ENCODE data around the gene GPRC5D. TPM values are rescaled to one million over a fixed set of nuclear protein-coding genes. Genes with fewer than 3 reads are reported as not detected.

The GPRC5D gene
- total RNA-seq, 1 donor from 2014 or later = 0.17 TPM

DNA sequence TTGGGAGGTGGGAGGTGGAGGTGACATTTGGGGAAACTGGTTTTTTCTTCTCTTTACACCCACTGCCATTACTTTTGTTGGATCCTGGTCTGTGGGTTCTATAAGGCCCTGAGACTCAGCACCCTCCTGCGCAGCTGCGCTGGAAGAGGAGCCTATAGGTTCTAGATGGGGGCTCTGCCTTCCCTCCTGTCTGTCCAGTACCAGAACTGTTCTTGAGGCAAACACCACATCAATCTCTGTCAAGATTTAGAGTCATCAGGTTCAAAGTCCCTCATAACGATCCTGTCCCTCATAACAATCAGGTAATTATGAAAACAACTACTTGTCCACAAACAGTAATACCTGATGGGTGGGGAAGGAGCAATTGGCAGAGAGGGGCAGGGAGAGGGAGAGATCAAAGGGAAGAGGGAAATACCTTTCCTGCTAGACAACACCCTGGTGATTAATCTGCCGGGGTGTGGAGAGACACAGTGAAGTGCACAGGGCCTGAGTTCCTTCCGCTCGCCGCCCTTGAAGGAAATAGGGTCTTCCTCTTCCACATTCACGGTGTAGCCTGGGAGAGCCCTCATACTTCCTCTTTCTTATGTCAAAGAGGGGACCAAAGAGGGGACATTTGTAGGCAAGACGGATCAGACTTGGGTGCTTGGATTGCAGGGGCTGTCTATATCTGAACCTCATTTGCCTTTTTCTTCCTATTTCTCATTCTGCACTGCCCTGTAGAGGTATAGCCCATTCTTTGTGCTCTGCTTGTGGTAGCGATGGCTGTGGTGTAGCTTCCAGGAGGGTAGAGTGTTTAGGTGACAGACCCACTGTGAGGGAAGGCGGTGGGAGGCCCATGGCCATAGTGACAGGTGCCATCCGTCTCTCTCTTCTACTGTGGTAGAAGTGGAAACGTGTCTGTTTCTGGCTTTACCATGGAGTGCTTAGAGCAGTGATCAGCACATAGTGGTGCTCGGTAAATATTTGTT is 48.0 kb downstream of the GPRC5D start:
- DNase-seq = peak; percentile 21

- peak; percentile 41 for DNase-seq
These were observed 49.9 kb downstream of the GPRC5D start for GRCh38 chr12:12902036-12902435.

DNA sequence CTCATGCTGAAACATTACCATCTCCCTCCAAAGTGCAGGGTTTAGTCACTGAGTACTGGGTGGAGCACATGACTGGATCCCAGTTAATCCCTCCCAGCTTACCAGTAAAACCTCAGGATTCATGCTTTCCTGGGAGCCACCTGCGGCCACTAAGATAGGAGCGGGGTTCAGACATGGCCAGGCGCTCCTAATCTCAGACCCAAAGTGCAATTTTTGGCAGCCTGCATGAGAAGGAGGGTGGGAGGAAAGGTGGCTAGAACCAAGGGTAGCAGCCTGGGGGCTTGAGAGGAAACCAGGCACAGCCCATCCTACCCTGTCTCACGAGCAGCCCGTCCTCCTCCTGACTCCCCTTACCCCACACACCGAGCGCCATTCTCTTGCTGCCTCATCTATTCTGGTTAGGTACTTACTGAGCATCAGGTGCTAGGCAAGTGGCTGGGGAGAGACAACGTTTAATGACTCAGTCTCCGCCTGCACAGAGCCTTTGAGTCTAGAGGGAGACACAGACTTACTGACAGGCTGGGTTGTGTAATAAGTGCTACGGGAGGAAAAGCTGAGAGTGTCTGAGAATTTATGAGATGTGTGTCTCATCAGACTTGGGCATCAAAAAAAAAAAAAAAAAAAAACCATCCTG is 50.7 kb downstream of the GPRC5D start:
- DNase-seq = peak; percentile 75

DNA sequence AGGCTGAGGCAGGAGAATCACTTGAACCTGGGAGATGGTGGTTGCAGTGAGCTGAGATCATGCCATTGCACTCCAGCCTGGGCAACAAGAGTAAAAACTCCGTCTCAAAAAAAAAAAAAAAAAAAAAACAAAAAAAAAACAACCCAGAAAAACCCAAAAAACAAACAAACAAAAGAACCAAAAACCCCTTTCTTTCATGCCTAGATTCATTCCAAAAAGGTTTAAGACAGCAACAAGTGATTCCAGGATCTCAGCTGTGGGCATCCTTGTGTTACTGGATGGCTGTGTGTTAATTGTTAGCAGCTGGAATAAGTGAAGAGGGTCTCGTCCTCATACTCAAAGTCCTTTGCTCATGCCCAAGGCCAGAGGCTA is 51.2 kb downstream of the GPRC5D start:
- DNase-seq = no peak

DNA sequence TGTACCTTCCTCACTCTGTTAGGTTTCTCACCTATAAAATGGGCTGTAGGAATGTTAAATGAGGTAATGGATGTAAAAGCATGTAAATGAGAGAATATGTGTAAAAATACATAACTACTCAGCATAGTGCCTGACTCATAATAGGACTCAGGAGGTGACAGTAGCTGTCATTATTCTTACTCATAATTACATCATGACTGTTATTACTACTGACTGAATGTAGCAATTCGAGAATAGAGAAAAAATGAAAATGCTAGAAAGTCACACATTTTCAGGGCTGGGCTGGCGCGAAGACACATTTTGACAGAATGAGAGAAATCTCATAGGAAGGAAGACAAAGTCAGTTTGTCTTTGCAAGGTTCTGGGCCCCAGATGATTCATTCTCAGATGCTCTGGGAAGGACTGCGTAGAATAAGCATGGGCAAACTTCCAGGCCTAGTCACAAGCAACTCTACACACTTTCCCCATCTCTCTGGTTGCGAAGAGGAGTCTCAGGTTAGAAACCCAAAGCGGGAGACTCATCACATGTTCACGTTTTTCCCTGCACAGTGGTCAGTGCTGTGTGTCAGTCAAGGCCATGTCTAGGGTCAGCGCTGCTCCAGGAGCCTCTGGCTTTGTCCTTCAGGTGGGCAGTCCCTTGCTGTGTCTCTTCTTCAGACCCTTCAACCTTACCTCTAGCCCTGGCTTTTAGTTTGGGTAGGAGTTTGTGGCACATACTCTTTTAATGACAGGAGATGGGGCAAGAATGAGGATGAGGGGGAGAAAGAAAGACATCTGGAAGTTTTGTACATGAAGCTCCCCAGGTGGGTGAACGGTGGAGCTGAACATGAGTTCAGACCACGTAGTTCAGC is 52.2 kb downstream of the GPRC5D start:
- DNase-seq = peak; percentile 81

DNA sequence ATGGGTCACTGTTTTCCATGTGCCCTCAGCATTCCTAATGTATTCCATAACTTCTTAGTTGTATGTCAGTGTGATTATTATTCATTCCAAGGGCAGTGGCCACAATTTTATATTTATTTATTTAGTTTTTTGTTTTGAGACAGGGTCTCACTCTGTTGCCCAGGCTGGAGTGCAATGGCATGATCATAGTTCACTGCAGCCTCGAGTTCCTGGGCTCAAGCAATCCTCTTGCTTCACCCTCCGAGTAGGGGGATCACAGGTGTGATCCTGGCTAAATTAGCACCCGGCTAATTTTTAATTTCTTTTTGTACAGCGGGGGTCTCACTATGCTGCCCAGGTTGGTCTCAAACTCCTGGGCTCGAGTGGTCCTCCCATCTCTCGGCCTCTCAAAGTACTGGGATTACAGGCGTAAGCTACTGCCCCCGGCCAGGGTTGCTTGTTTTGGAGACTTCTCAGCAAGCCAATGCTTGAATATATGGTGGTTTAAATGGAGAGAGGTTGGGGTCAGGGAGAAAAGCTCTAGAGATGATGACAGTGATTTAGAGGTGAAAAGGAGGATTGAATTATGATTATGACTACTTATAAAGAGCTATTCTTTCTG is 53.0 kb downstream of the GPRC5D start:
- no peak for DNase-seq

DNA sequence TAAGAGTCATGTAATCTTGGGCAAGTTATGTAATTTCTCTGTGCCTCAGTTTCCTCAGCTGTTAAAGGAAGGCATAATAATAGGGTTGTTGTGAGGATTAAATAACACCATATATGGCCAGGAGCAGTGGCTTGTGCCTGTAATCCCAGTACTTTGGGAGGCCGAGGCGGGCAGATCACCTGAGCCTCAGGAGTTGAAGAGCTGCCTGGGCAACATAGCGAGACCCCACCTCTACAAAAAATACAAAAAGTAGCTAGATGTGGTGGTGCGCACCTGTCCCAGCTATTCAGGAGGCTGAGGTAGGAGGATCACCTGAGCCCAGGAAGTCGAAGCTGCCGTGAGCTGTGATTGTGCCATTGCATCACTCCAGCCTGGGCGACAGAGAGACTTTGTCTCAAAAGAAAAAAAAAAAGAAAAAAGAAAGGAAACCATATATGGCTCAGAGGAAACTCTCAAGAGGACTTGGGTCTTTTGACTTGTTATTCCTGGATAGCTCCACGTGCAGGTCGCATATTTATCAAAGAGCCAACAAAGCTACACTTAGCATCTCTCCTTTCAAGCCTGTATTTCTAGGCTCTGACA is 53.7 kb downstream of the GPRC5D start:
- peak; percentile 15 for DNase-seq

DNA sequence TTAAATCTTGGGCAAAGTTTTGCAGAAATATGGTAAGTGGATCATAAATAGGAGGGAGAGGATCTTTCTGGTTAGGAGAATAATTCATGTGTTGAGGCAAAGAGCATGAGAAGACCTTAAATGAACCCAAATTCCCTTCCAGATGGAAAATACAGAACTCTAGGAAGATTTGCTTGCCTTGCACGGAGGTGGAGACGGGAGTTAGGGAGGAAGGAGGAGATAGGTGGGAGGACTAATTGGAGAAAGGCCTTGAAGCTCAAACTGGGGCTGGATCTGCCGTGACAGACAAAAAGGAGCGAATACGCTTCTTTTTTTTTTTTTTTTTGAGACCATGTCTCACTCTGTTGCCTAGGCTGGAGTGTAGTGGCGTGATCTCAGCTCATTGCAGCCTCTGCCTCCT is 54.7 kb downstream of the GPRC5D start:
- DNase-seq = no peak

GRCh38 chr12:12896260-12896659 is 55.7 kb downstream of the GPRC5D start:
- DNase-seq = no peak

GRCh38 chr12:12893438-12893837 is 58.5 kb downstream of the GPRC5D start:
- DNase-seq = no peak

- DNase-seq = no peak
These were observed 59.3 kb downstream of the GPRC5D start for GRCh38 chr12:12892681-12893141.

- DNase-seq = no peak
These were observed 60.1 kb downstream of the GPRC5D start for GRCh38 chr12:12891881-12892355.

- peak; percentile 88 for DNase-seq
These were observed 60.7 kb downstream of the GPRC5D start, which contains the start of gene GPRC5A for GRCh38 chr12:12891080-12891880. GPRC5A (plus strand) TSS chr12:12891562; CDS start chr12:12908250, 16,688 bp downstream.

Other genes starting within 250 kb of the GPRC5D start
- 67.7 and 75.4 TPM in 2 replicates for gene CDKN1B, start 234.8 kb downstream of the GPRC5D start, total RNA-seq
- gene APOLD1, start 166.5 kb downstream of the GPRC5D start, total RNA-seq = 35.6 and 63.8 TPM in 2 replicates
- gene DDX47, start 138.8 kb downstream of the GPRC5D start, total RNA-seq = 83.0 and 87.7 TPM in 2 replicates
- 3.2 and 10.7 TPM in 2 replicates for gene GPRC5A, start 60.6 kb downstream of the GPRC5D start, total RNA-seq
- 23.3 and 34.7 TPM in 2 replicates for gene HEBP1, start 48.1 kb upstream of the GPRC5D start, total RNA-seq
- gene FAM234B, start 92.2 kb upstream of the GPRC5D start, total RNA-seq = 12.2 and 13.3 TPM in 2 replicates
- gene GSG1, start 151.5 kb upstream of the GPRC5D start, total RNA-seq = not detected in 2 replicates
- 318 and 336 TPM in 2 replicates for gene EMP1, start 244.6 kb upstream of the GPRC5D start, total RNA-seq

Data from dermis blood vessel endothelial cell (primary cell).